ENCODE measurements around the gene CHIC2.

Gene CHIC2

DNA sequence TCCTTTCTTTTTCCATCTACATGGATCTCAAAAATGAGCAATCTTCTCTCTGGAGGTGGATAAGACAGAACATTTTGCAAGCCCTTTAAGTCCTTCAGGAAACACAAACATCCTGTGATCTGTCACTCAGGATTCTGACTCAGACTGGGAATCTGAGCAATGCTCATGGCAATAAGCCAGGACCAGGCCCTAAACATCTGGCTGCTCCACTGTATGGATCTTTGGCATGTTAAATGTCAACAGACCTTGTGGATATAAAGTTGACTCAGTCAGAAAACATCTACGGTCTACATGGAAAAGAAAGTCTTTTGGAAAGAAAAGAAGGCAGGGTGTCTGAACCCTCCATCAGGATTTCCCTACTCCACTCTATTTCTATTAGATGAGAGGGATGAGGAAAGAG is 17.8 kb upstream of the CHIC2 start:
- H3K4me3 ChIP-seq (replicated peaks in 1 of 2; ENCODE audit: low read depth in 2 of 2, low read length in 2 of 2): no peak overlapping the region
- DNase-seq (ENCODE audit: low read depth in 2 of 2): peak; percentile 97 to 99

DNA sequence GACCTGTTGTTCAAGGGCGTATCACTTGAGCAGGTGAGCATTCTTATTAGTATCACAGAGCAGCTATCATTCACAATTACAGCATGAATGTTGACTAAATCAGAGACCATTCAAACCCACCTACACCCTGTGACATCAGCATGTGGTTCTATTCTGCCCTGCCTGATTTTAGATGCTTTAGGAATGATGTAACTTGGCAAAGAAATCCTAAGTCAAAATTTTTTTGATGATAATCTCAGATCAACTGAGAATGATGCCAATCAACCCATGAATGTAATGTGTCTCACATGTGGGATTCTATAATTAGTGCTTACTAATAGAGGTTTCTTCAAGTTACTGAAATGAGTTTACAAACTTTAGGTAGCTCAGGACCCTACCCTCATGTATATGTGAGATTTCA is 13.4 kb upstream of the CHIC2 start:
- TF ChIP-seq, protein P1, sequence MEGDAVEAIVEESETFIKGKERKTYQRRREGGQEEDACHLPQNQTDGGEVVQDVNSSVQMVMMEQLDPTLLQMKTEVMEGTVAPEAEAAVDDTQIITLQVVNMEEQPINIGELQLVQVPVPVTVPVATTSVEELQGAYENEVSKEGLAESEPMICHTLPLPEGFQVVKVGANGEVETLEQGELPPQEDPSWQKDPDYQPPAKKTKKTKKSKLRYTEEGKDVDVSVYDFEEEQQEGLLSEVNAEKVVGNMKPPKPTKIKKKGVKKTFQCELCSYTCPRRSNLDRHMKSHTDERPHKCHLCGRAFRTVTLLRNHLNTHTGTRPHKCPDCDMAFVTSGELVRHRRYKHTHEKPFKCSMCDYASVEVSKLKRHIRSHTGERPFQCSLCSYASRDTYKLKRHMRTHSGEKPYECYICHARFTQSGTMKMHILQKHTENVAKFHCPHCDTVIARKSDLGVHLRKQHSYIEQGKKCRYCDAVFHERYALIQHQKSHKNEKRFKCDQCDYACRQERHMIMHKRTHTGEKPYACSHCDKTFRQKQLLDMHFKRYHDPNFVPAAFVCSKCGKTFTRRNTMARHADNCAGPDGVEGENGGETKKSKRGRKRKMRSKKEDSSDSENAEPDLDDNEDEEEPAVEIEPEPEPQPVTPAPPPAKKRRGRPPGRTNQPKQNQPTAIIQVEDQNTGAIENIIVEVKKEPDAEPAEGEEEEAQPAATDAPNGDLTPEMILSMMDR (IDR thresholded peaks at IDR 0.05; ENCODE audit: low read depth, low read length): no peak
- DNase-seq (ENCODE audit: low read depth in 2 of 2): peak in 1 of 2 donors; percentile 67
- H3K4me3 ChIP-seq (replicated peaks in 1 of 2; ENCODE audit: low read depth in 2 of 2, low read length in 2 of 2): no peak overlapping the region

More for the DNA sequence above, 17.8 kb upstream of the CHIC2 start:
- TF ChIP-seq, protein P1 (IDR thresholded peaks at IDR 0.05; ENCODE audit: low read depth, low read length): no peak

DNA sequence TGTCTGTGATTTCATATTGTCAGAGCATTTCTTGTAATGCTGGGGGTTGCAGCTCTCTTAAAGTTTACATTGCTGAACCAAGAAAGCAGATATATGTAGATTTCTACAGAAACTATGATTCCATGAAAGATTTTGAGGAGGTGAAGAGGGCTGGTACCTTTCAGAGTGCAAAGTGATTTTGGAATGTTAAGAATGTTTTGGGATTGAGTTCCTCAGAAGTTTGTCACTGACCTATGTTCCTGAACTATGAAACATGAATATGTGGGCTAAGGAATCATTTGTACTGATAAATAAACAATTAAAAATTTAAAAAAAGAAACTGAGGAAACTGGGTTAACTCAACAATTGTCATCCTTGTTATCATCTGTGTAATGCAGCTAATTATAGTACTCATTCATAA is 12.3 kb upstream of the CHIC2 start:
- DNase-seq (ENCODE audit: low read depth in 2 of 2): peak in 1 of 2 donors; percentile 66
- H3K4me3 ChIP-seq (replicated peaks in 1 of 2; ENCODE audit: low read depth in 2 of 2, low read length in 2 of 2): no peak overlapping the region
- TF ChIP-seq, protein P1 (IDR thresholded peaks at IDR 0.05; ENCODE audit: low read depth, low read length): no peak

DNA sequence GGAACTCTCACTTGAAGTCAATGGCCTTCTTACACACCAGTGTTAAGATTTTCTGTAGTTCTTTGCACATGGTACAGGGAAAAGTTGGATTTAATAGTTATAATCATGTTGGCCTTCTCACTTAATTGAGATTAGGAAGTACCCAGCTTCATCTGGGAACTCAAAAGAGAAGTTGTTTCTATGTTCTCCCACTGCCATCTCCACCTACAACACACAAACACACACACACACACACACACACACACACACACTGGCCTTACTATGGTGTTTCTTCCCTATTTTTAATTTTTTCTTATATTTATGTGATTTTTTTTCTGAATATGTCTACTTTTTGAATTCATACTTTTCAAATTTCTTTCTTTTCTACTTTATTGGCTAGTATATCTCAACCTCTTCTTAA is 10.0 kb upstream of the CHIC2 start:
- DNase-seq (ENCODE audit: low read depth in 2 of 2): no peak
- TF ChIP-seq, protein P1 (IDR thresholded peaks at IDR 0.05; ENCODE audit: low read depth, low read length): no peak

DNA sequence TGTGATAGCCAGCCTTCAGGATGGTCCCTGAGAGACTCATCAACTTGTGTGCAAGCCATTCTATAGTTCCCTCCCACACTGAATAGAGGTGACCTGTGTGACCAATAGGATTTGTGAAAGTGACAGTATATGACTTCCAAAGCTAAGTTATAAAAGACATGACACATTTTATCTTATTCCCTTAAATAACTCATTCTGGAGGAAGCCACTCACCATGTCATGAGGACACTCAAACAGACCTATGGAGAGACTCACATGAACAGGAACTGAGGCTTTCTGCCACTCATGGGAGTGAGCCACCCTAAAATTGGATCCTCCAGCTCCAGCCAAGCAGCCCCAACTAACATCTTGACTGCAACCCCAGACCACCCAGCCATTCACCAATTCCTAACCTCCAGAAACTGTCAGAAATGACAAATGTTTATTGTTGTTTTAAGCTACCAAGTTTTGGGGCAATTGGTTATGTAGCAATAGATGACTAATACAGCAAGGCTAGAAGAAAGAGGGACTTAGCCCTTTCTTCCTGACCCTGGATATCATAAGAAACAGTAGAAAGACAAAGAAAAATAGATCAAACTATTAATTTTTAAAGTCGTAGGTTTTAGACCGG is 9.0 kb upstream of the CHIC2 start:
- DNase-seq (ENCODE audit: low read depth in 2 of 2): peak in 1 of 2 donors; percentile 75
- TF ChIP-seq, protein P1 (IDR thresholded peaks at IDR 0.05; ENCODE audit: low read depth, low read length): no peak
- no peak overlapping the region for H3K4me3 ChIP-seq (replicated peaks in 1 of 2; ENCODE audit: low read depth in 2 of 2, low read length in 2 of 2)

More for the DNA sequence above, 10.0 kb upstream of the CHIC2 start:
- no peak overlapping the region for H3K4me3 ChIP-seq (replicated peaks in 1 of 2; ENCODE audit: low read depth in 2 of 2, low read length in 2 of 2)

DNA sequence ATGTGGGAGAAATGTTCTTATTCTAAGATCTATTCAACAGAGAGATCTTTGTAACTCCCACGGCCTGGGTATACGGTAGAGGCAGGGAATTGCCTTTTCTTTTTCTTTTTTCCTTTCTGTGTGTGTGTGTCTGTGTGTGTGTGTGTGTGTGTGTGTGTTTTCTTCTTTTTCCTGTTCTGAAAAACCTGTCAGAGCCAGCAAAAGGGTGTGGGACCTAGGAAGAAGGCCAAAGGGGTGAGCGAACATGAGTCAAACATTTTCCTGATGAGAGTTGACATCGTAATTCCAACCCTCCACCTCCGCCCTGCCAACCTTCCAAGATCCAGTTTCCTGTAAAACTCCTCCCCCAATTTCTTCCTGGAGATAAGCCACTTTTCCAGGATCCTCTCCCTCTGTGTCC is 2.8 kb upstream of the CHIC2 start:
- TF ChIP-seq, protein P1 (IDR thresholded peaks at IDR 0.05; ENCODE audit: low read depth, low read length): no peak
- DNase-seq (ENCODE audit: low read depth in 2 of 2): peak; percentile 85 to 93

DNA sequence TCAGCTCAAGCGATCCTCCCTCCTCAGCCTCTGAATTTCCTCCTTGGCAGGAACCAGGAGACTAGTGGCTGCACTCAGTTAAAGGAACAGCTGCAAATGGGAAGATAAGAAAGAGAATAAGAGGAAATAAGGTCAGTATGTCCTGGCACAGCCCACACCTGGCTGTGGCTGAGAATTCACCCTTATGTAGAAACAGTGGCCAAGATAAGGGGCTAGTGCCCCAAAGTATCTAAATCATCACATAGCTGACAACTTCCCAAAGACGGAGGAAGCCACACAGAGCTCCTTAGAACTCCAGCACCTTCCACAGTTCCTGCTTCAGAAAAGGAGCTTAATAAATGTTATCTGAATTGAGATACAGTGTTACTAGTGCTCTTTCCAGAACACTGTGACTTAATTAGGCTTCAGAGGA is 2.3 kb upstream of the CHIC2 start:
- no peak overlapping the region for H3K4me3 ChIP-seq (replicated peaks in 1 of 2; ENCODE audit: low read depth in 2 of 2, low read length in 2 of 2)
- DNase-seq (ENCODE audit: low read depth in 2 of 2): no peak
- TF ChIP-seq, protein P1 (IDR thresholded peaks at IDR 0.05; ENCODE audit: low read depth, low read length): no peak

More for the DNA sequence above, 2.8 kb upstream of the CHIC2 start:
- H3K4me3 ChIP-seq (replicated peaks in 1 of 2; ENCODE audit: low read depth in 2 of 2, low read length in 2 of 2): no peak overlapping the region
